GM12878 (cell line): Measurements from ENCODE around the gene ANO6. TPM values are rescaled to one million over a fixed set of nuclear protein-coding genes. Genes with fewer than 3 reads are reported as not detected.

Experiments
- ATAC-seq: fragments of 200-7000 bp; cut with Tn5 transposase; 3 replicates; pipeline ENCODE4 v1.9.1; 2020; ENCODE audit warnings: mild to moderate bottlenecking, moderate library complexity
- BruUV-seq: library from RNA; stranded (reverse); fragments of 400-500 nt; replicated peaks from 2 replicates; lab custom pipeline; 2021; lab: Mats Ljungman, UMichigan
- CTCF ChIA-PET: fragments of 300-600 bp; sonication (Branson Sonifier 250); formaldehyde crosslinking; extraction: SDS; loops from one replicate; lab custom pipeline; 2021; ENCODE audit warnings: inconsistent platforms; lab: Yijun Ruan, JAX
- POLR2A ChIA-PET: fragments of 350-600 bp; formaldehyde crosslinking; extraction: SDS; loops from one replicate; lab custom pipeline; 2021; ENCODE audit warnings: inconsistent platforms; lab: Charles Lee
- RAD21 ChIA-PET: fragments of 300-600 bp; sonication (Branson Sonifier 250); formaldehyde crosslinking; loops from one replicate; lab custom pipeline; 2023; ENCODE audit warnings: antibody characterized with exemption; ENCODE audit not compliant: unreplicated experiment; lab: Charles Lee
- SMC1A ChIA-PET: fragments of 300-600 bp; sonication (Branson Sonifier 250); formaldehyde crosslinking; loops from one replicate; lab custom pipeline; 2023; ENCODE audit not compliant: unreplicated experiment, uncharacterized antibody; lab: Charles Lee
- DNase-seq: peaks from one replicate; pipeline ENCODE4 v3.0.0-alpha.2; 2011; ENCODE audit warnings: low read depth, low spot score
- FAIRE-seq: peaks from 3 replicates; lab custom pipeline; 2011; peaks lifted over from hg19 to GRCh38; lab: Jason Lieb, UNC
- H2AFZ ChIP-seq: 2 replicates; pipeline ENCODE4 v1.6.0; 2011; ENCODE audit warnings: low read depth, low read length, control low read depth; ENCODE audit not compliant: control insufficient read depth
- H3K27ac ChIP-seq: 2 replicates; pipeline ENCODE4 v1.5.1; 2011; ENCODE audit warnings: control low read depth; ENCODE audit not compliant: control insufficient read depth, insufficient read depth
- H3K27me3 ChIP-seq, 2 experiments: replicated peaks in 1 of 2; 2 replicates each; pipeline versions ENCODE4 v1.6.0 to v1.6.1; 2011; ENCODE audit warnings: low read length in 1 of 2; ENCODE audit not compliant: control insufficient read depth in 2 of 2, insufficient read depth in 2 of 2
- H3K36me3 ChIP-seq, 2 experiments: 2 replicates each; pipeline ENCODE4 v1.5.1; 2011; ENCODE audit warnings: low read length in 1 of 2; ENCODE audit not compliant: control insufficient read depth in 2 of 2, insufficient read depth in 2 of 2
- H3K4me1 ChIP-seq: 2 replicates; pipeline ENCODE4 v1.6.1; 2011; ENCODE audit warnings: mild to moderate bottlenecking, low read length, moderate library complexity, mixed read lengths; ENCODE audit not compliant: control insufficient read depth, insufficient read depth
- H3K4me2 ChIP-seq: 2 replicates; pipeline ENCODE4 v1.6.0; 2011; ENCODE audit warnings: control low read depth; ENCODE audit not compliant: control insufficient read depth, insufficient read depth
- H3K4me3 ChIP-seq: fragments of 200-600 bp; sonication (generic); 2 replicates; pipeline ENCODE4 v1.5.1; 2016
- H3K79me2 ChIP-seq: 2 replicates; pipeline ENCODE4 v1.6.0; 2011; ENCODE audit warnings: low read length; ENCODE audit not compliant: control insufficient read depth, insufficient read depth
- H3K9ac ChIP-seq: 2 replicates; pipeline ENCODE4 v1.8.0; 2011; ENCODE audit warnings: low read length, control low read depth, mixed read lengths; ENCODE audit not compliant: control insufficient read depth, insufficient read depth
- H3K9me3 ChIP-seq: replicated peaks from 3 replicates; pipeline ENCODE4 v1.5.1; 2011; ENCODE audit warnings: mild to moderate bottlenecking, low read length; ENCODE audit not compliant: control insufficient read depth, insufficient read depth
- H4K20me1 ChIP-seq: 2 replicates; pipeline ENCODE4 v1.6.0; 2011; ENCODE audit not compliant: control insufficient read depth, insufficient read depth
- CBFB ChIP-seq: IDR thresholded peaks from 2 replicates; pipeline ENCODE4 v1.6.1; 2016; ENCODE audit warnings: antibody characterized with exemption, low read depth
- CREM ChIP-seq: IDR thresholded peaks from 2 replicates; pipeline ENCODE4 v1.6.1; 2014; ENCODE audit warnings: antibody characterized with exemption, low read depth
- KLF5 ChIP-seq: fragments of 450-650 bp; IDR thresholded peaks from 2 replicates; pipeline ENCODE4 v1.6.1; 2014; ENCODE audit warnings: mild to moderate bottlenecking; ENCODE audit not compliant: partially characterized antibody
- MTA2 ChIP-seq: fragments of 450-650 bp; IDR thresholded peaks from 2 replicates; pipeline ENCODE4 v1.6.1; 2016; ENCODE audit warnings: low read depth, mild to moderate bottlenecking, moderate library complexity
- NR2C1 ChIP-seq: fragments of 450-650 bp; IDR thresholded peaks from 2 replicates; pipeline ENCODE4 v1.6.1; 2017; ENCODE audit warnings: antibody characterized with exemption, mild to moderate bottlenecking, moderate library complexity
- NR2C2 ChIP-seq: IDR thresholded peaks from 2 replicates; pipeline ENCODE4 v1.6.1; 2011; ENCODE audit warnings: borderline replicate concordance, low read depth; ENCODE audit not compliant: control insufficient read depth, insufficient read length
- POLR2A ChIP-seq: IDR thresholded peaks from 2 replicates; pipeline ENCODE4 v1.6.1; 2011; ENCODE audit warnings: low read depth, mild to moderate bottlenecking, low read length
- RELB ChIP-seq: fragments of 450-650 bp; IDR thresholded peaks from 2 replicates; pipeline ENCODE4 v1.6.1; 2017; ENCODE audit warnings: low read depth, mild to moderate bottlenecking, moderate library complexity
- ZNF592 ChIP-seq: fragments of 450-650 bp; IDR thresholded peaks from 2 replicates; pipeline ENCODE4 v1.6.1; 2017; ENCODE audit warnings: mild to moderate bottlenecking, moderate library complexity
- WGBS: methylation state at CpG from one replicate; pipeline ENCODE4 v1.1.6; 2016; ENCODE audit warnings: low lambda C conversion rate; ENCODE audit not compliant: insufficient replicate concordance, insufficient coverage; ENCODE audit errors: missing lambda C conversion rate; 5-methylcytosine and 5-hydroxymethylcytosine counted together
- in situ Hi-C: fragments of 300-500 bp; cut with MboI; formaldehyde crosslinking; loops from 9 replicates; pipeline ENCODE4 v1.14.3; 2018; ENCODE audit warnings: mixed read lengths
- intact Hi-C: fragments of 100-400 bp; cut with micrococcal nuclease; formaldehyde crosslinking; loops from one replicate; pipeline ENCODE4 v1.14.2; 2022; ENCODE audit not compliant: unreplicated experiment
- polyA plus RNA-seq, 11 experiments: library from polyadenylated mRNA; depleted of rRNA in 4 of 11; unstranded in 6 of 11; stranded (reverse) in 5 of 11; fragments of >200 nt; fragmentation: Nextera tagmentation in 4 of 11; fragmentation: Illumina TruSeq in 1 of 11; extraction: Ambion mirVana in 4 of 11; extraction: Trizol in 1 of 11; gene quantifications; 1 replicate in 1 of 11; 2 replicates in 10 of 11; pipeline versions ENCODE4 v1.2.1 to v1.2.3, GENCODE V29; 2011 to 2016; ENCODE audit warnings: inconsistent platforms in 2 of 11, missing spikeins in 2 of 11, low read depth in 1 of 11
- total RNA-seq, 4 experiments: library from RNA; depleted of rRNA in 3 of 4; stranded (reverse); fragments of >200 nt in 3 of 4; fragmentation: Illumina TruSeq in 1 of 4; extraction: Trizol in 1 of 4; gene quantifications; 2 replicates each; pipeline versions ENCODE4 v1.2.1 to v1.2.3, GENCODE V29; 2013 to 2021
- TF ChIP-seq, protein P1 (sequence below): IDR thresholded peaks from 2 replicates; pipeline ENCODE4 v1.6.1; 2012; ENCODE audit warnings: mild to moderate bottlenecking, low read depth, low read length
- TF ChIP-seq, protein P2 (sequence below): IDR thresholded peaks from 2 replicates; pipeline ENCODE4 v1.6.1; 2012; ENCODE audit warnings: low read length, inconsistent platforms
- TF ChIP-seq, protein P3 (sequence below): fragments of 450-650 bp; IDR thresholded peaks from 2 replicates; pipeline ENCODE4 v1.6.1; 2017; ENCODE audit warnings: mild to moderate bottlenecking, low read depth, inconsistent platforms; ENCODE audit not compliant: poor library complexity, severe bottlenecking

Gene ANO6
- total and polyA plus RNA-seq, 10 of the 15 experiments (the other 5 are each of a cell fraction or from before 2014, with no cell fraction given) = 4.6 to 30.3 (median 26.0) TPM

GRCh38 chr12:45462506-45462905 is 246.6 kb downstream of the ANO6 start:
- FAIRE-seq = no peak
- Histone ChIP-seq H3K27ac (no peak overlapping the region), H4K20me1 (no peaks in the 10 kb centered on the region), H3K4me1 (no peaks in the 10 kb centered on the region), H3K4me2 (no peak overlapping the region), H3K9me3 (no peaks in the 10 kb centered on the region), H2AFZ (no peak overlapping the region), H3K36me3 (no peaks in the 10 kb centered on the region), H3K27me3 (no peaks in the 10 kb centered on the region; a peak in 1 of 4 replicates), H3K79me2 (no peaks in the 10 kb centered on the region), H3K4me3 (no peak overlapping the region), H3K9ac (no peak overlapping the region)
- ChIA-PET RAD21 (no interaction called here), SMC1A (interaction anchor here (0.8 kb wide), 2 partner anchors 280 to 292 kb away, joined by 3 read pairs; no protein-coding TSS in a partner anchor), CTCF (no interaction called here), POLR2A (no interaction called here)
- no TSS peak for BruUV-seq
- in situ Hi-C loops = no loop called here
- 12% methylated on average over 4 of the region's 4 CpGs for WGBS
- DNase-seq = no peak
- no peak for ATAC-seq
- intact Hi-C loops = no loop called here
- no peak for TF ChIP-seq POLR2A
- no peak for TF ChIP-seq CREM
- TF ChIP-seq, protein P1, sequence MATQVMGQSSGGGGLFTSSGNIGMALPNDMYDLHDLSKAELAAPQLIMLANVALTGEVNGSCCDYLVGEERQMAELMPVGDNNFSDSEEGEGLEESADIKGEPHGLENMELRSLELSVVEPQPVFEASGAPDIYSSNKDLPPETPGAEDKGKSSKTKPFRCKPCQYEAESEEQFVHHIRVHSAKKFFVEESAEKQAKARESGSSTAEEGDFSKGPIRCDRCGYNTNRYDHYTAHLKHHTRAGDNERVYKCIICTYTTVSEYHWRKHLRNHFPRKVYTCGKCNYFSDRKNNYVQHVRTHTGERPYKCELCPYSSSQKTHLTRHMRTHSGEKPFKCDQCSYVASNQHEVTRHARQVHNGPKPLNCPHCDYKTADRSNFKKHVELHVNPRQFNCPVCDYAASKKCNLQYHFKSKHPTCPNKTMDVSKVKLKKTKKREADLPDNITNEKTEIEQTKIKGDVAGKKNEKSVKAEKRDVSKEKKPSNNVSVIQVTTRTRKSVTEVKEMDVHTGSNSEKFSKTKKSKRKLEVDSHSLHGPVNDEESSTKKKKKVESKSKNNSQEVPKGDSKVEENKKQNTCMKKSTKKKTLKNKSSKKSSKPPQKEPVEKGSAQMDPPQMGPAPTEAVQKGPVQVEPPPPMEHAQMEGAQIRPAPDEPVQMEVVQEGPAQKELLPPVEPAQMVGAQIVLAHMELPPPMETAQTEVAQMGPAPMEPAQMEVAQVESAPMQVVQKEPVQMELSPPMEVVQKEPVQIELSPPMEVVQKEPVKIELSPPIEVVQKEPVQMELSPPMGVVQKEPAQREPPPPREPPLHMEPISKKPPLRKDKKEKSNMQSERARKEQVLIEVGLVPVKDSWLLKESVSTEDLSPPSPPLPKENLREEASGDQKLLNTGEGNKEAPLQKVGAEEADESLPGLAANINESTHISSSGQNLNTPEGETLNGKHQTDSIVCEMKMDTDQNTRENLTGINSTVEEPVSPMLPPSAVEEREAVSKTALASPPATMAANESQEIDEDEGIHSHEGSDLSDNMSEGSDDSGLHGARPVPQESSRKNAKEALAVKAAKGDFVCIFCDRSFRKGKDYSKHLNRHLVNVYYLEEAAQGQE = no peak
- TF ChIP-seq MTA2 = no peak
- no peak for TF ChIP-seq KLF5
- TF ChIP-seq RELB = no peak
- no peak for TF ChIP-seq NR2C1
- no peak for TF ChIP-seq ZNF592
- TF ChIP-seq, protein P2, sequence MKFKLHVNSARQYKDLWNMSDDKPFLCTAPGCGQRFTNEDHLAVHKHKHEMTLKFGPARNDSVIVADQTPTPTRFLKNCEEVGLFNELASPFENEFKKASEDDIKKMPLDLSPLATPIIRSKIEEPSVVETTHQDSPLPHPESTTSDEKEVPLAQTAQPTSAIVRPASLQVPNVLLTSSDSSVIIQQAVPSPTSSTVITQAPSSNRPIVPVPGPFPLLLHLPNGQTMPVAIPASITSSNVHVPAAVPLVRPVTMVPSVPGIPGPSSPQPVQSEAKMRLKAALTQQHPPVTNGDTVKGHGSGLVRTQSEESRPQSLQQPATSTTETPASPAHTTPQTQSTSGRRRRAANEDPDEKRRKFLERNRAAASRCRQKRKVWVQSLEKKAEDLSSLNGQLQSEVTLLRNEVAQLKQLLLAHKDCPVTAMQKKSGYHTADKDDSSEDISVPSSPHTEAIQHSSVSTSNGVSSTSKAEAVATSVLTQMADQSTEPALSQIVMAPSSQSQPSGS = no peak
- TF ChIP-seq CBFB = no peak
- TF ChIP-seq, protein P3, sequence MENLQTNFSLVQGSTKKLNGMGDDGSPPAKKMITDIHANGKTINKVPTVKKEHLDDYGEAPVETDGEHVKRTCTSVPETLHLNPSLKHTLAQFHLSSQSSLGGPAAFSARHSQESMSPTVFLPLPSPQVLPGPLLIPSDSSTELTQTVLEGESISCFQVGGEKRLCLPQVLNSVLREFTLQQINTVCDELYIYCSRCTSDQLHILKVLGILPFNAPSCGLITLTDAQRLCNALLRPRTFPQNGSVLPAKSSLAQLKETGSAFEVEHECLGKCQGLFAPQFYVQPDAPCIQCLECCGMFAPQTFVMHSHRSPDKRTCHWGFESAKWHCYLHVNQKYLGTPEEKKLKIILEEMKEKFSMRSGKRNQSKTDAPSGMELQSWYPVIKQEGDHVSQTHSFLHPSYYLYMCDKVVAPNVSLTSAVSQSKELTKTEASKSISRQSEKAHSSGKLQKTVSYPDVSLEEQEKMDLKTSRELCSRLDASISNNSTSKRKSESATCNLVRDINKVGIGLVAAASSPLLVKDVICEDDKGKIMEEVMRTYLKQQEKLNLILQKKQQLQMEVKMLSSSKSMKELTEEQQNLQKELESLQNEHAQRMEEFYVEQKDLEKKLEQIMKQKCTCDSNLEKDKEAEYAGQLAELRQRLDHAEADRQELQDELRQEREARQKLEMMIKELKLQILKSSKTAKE = no peak
- TF ChIP-seq NR2C2 = no peak
